DOHH2 (cell line): ENCODE data around the gene ARHGEF7.
"Not testable (repeated sequence)": the region's sequence is repeated elsewhere in the genome, so short reads cannot be mapped to it uniquely, and the experiment has no call there.

Source experiments
- EZH2phosphoT487 ChIP-seq: fragments of 200-600 bp; sonication (generic); IDR thresholded peaks from 2 replicates; pipeline ENCODE4 v1.6.1; 2017; ENCODE audit warnings: borderline replicate concordance, mild to moderate bottlenecking, antibody characterized with exemption, low read length, moderate library complexity, mixed read lengths
- TF ChIP-seq, protein P1 (sequence below): fragments of 200-600 bp; sonication (generic); IDR thresholded peaks from one replicate; pipeline ENCODE4 v1.5.1; 2014; ENCODE audit warnings: antibody characterized with exemption, mild to moderate bottlenecking, low read depth, low read length; ENCODE audit not compliant: poor library complexity, severe bottlenecking

DNA sequence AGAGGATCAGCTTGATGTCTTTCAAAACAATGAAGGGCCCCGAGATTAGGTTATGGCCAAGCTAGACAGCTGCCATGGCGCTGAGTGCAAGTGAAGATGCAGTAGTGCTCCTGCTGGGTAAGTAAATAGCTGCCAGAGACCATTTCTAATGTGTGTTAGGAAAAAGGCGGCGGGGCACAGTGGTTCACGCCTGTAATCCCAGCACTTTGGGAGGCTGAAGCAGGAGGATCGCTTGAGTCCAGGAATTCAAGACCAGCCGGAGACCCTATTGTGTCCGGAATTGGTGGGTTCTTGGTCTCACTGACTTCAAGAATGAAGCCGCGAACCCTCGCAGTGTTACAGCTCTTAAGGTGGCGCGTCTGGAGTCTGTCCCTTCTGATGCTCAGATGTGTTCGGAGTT lies 32.3 kb upstream of the ARHGEF7 start:
- not testable (repeated sequence) for TF ChIP-seq EZH2phosphoT487
- TF ChIP-seq, protein P1, sequence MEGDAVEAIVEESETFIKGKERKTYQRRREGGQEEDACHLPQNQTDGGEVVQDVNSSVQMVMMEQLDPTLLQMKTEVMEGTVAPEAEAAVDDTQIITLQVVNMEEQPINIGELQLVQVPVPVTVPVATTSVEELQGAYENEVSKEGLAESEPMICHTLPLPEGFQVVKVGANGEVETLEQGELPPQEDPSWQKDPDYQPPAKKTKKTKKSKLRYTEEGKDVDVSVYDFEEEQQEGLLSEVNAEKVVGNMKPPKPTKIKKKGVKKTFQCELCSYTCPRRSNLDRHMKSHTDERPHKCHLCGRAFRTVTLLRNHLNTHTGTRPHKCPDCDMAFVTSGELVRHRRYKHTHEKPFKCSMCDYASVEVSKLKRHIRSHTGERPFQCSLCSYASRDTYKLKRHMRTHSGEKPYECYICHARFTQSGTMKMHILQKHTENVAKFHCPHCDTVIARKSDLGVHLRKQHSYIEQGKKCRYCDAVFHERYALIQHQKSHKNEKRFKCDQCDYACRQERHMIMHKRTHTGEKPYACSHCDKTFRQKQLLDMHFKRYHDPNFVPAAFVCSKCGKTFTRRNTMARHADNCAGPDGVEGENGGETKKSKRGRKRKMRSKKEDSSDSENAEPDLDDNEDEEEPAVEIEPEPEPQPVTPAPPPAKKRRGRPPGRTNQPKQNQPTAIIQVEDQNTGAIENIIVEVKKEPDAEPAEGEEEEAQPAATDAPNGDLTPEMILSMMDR = not testable (repeated sequence)
